Transverse colon (tissue), 4 donors: ENCODE measurements around the gene TACC2.

Experiments used
- POLR2AphosphoS5 ChIP-seq, 3 donors: sonication (generic); formaldehyde crosslinking; IDR thresholded peaks; one replicate each; pipeline ENCODE4 v1.6.1; 2016; ENCODE audit warnings: antibody characterized with exemption in 3 of 3
- TF ChIP-seq, protein P1 (sequence below), 5 experiments: fragments of 200-600 bp in 3 of 5; fragments of 450-650 bp in 2 of 5; sonication (generic) in 3 of 5; IDR thresholded peaks; 1 replicate in 2 of 5; 2 replicates in 3 of 5; pipeline ENCODE4 v1.5.1; 2016 to 2017; ENCODE audit warnings: antibody characterized with exemption in 5 of 5, inconsistent platforms in 3 of 5, mild to moderate bottlenecking in 2 of 5, moderate library complexity in 1 of 5

DNA sequence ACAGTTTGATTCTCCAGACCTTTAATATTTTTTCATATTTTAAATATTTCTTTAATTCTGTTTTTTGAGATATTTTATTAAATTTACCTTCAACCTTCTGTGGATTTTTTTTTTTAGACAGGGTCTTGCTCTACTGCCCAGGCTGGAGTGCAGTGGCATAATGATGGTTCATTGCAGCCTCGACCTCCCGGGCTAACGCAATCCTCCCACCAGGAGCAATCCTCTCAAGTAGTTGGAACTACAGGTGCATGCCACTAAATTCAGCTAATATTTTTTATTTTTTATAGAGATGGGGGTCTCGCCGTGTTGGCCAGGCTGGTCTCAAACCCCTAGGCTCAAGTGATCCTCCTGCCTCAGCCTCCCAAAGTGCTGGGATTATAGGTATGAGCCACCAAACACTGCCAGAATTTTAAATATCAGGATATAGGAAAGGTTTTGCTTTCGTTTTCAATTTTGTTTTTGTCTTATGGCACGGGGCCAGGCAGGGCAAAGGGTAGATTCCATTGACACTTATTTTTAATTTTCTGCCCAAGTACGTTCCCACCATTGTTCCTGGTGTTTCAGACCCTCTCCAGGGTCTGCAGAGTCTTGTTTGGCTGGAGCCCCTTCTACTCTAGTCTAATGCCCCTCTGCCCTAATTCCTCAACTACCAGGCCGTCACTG lies 1.2 kb downstream of the TACC2 start:
- TF ChIP-seq, protein P1, sequence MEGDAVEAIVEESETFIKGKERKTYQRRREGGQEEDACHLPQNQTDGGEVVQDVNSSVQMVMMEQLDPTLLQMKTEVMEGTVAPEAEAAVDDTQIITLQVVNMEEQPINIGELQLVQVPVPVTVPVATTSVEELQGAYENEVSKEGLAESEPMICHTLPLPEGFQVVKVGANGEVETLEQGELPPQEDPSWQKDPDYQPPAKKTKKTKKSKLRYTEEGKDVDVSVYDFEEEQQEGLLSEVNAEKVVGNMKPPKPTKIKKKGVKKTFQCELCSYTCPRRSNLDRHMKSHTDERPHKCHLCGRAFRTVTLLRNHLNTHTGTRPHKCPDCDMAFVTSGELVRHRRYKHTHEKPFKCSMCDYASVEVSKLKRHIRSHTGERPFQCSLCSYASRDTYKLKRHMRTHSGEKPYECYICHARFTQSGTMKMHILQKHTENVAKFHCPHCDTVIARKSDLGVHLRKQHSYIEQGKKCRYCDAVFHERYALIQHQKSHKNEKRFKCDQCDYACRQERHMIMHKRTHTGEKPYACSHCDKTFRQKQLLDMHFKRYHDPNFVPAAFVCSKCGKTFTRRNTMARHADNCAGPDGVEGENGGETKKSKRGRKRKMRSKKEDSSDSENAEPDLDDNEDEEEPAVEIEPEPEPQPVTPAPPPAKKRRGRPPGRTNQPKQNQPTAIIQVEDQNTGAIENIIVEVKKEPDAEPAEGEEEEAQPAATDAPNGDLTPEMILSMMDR (IDR thresholded peaks at IDR 0.05): no peak
- TF ChIP-seq POLR2AphosphoS5 (IDR thresholded peaks at IDR 0.05): no peak
